Neutrophil (primary cell): ENCODE data around the gene RBM34.
"Not testable (repeated sequence)": the region's sequence is repeated elsewhere in the genome, so short reads cannot be mapped to it uniquely, and the experiment has no call there.

Experiments used
- H3K27ac ChIP-seq: fragments of 200-600 bp; sonication (generic); 2 replicates; pipeline ENCODE4 v1.5.1; 2016; ENCODE audit warnings: mild to moderate bottlenecking, moderate library complexity
- H3K27me3 ChIP-seq: fragments of 200-600 bp; sonication (generic); 2 replicates; pipeline ENCODE4 v1.6.0; 2016; ENCODE audit warnings: mild to moderate bottlenecking
- H3K36me3 ChIP-seq: fragments of 200-600 bp; sonication (generic); 2 replicates; pipeline ENCODE4 v1.5.1; 2017
- H3K4me1 ChIP-seq, 2 experiments: fragments of 200-600 bp in 1 of 2; sonication (generic) in 1 of 2; 1 replicate in 1 of 2; 2 replicates in 1 of 2; pipeline versions ENCODE4 v1.5.1 to v1.6.1; 2013 to 2016; ENCODE audit warnings: low read depth in 1 of 2, low read length in 1 of 2, mild to moderate bottlenecking in 1 of 2, moderate library complexity in 1 of 2; ENCODE audit not compliant: control insufficient read depth in 1 of 2, insufficient read depth in 1 of 2
- H3K4me3 ChIP-seq, 2 experiments: fragments of 200-600 bp in 1 of 2; sonication (generic) in 1 of 2; 1 replicate in 1 of 2; 2 replicates in 1 of 2; pipeline ENCODE4 v1.5.1; 2013 to 2016; ENCODE audit warnings: low read depth in 1 of 2, low read length in 1 of 2, mild to moderate bottlenecking in 1 of 2, moderate library complexity in 1 of 2
- H3K9me3 ChIP-seq: fragments of 200-600 bp; sonication (generic); 2 replicates; pipeline ENCODE4 v1.5.1; 2016
- TF ChIP-seq, protein P1 (sequence below): fragments of 200-600 bp; sonication (generic); IDR thresholded peaks from 2 replicates; pipeline ENCODE4 v1.5.1; 2016; ENCODE audit warnings: antibody characterized with exemption

RBM34 gene

DNA sequence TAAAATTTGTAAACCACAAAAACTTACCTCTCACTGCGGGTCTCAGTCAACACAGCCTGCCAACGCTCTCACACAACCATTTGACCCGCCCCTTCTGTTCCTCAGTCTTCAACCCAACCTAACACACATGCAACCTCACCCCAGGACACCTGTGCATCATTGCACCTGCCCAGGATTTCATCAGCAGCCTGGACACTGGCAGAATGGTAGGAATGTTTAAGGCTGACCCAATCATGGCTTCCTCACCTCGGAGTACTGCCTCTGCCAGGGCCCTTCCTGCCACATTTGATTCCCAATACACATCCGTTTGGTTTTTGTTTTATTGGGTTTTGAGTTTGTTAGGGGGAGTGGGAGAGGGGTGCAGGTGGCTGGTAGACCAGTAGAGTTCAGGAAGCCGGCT is 73.1 kb downstream of the RBM34 start:
- Histone ChIP-seq H3K9me3 (no peaks in the 10 kb centered on the region), H3K27ac (no peak overlapping the region), H3K36me3 (no peaks in the 10 kb centered on the region), H3K4me3 (no peak overlapping the region), H3K4me1 (peaks cover 13% of the 10 kb centered on the region in 2 experiments), H3K27me3 (no peaks in the 10 kb centered on the region)
- TF ChIP-seq, protein P1, sequence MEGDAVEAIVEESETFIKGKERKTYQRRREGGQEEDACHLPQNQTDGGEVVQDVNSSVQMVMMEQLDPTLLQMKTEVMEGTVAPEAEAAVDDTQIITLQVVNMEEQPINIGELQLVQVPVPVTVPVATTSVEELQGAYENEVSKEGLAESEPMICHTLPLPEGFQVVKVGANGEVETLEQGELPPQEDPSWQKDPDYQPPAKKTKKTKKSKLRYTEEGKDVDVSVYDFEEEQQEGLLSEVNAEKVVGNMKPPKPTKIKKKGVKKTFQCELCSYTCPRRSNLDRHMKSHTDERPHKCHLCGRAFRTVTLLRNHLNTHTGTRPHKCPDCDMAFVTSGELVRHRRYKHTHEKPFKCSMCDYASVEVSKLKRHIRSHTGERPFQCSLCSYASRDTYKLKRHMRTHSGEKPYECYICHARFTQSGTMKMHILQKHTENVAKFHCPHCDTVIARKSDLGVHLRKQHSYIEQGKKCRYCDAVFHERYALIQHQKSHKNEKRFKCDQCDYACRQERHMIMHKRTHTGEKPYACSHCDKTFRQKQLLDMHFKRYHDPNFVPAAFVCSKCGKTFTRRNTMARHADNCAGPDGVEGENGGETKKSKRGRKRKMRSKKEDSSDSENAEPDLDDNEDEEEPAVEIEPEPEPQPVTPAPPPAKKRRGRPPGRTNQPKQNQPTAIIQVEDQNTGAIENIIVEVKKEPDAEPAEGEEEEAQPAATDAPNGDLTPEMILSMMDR: no peak

DNA sequence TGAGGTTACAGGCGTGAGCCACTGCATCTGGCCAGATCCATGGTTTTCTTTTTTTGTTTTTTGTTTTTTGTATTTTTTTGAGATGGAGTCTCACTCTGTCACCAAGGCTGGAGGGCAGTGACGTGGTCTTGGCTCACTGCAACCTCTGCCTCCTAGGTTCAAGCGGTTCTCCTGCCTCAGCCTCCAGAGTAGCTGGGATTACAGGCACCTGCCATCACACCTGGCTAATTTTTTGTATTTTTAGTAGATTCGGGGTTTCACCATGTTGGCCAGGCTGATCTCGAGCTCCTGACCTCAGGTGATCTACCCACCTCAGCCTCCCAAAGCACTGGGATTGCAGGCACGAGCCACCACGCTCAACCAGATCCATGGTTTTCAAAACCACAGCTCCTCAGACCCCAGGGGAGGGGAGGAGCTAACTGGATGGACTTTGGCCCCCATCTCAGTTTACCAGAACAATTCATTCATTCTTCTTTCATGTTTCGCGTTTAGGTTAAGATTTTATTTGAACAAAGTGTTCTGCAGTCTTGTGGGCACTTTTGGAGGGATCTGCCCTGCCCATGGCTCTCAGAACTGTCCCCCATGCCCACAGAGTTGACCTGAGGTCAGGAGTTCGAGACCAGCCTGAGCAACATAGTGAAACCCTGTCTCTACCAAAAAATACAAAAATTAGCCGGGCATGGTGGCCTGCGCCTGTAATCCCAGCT is 75.5 kb downstream of the RBM34 start:
- H3K36me3 ChIP-seq, H3K27me3 ChIP-seq, H3K9me3 ChIP-seq, H3K4me3 ChIP-seq, H3K27ac ChIP-seq: not testable (repeated sequence)
- H3K4me1 ChIP-seq: peaks cover 33 to 36% of the 10 kb centered on the region in 2 experiments
